AG10803 (cell line): ENCODE results near the gene CKAP2L.

Experiments
- DNase-seq: peaks from one replicate; pipeline ENCODE4 v3.0.0; 2010; ENCODE audit warnings: low read depth
- H3K4me3 ChIP-seq: 2 replicates; pipeline ENCODE4 v1.5.1; 2011; ENCODE audit warnings: mild to moderate bottlenecking, low read length, control low read depth
- TF ChIP-seq, protein P1 (sequence below): conservative IDR thresholded peaks from 2 replicates; pipeline ENCODE4 v1.5.1; 2011; ENCODE audit warnings: mild to moderate bottlenecking, low read length, control low read depth, inconsistent platforms

CKAP2L gene

DNA sequence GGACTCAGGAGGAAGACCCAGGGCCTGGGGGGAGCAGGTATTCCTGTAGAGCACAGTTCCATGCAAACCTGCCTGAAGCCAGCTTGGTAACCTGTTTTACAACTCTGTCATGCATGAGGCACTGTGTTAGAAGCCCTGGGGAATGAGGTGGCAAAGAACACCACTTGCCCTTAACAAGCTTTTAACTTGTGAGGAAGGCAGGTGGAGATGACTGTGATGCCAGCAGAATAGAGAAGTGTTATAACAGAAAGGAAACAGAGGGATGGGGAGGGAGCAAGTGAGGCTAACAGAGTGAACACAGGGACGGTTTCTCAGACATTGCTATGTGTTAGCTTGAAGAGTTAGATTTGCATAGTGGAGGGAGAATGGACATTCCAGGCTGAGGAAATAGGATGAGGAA, 31.4 kb upstream of the CKAP2L start:
- H3K4me3 ChIP-seq, result no peak overlapping the region
- no peak for DNase-seq
- TF ChIP-seq, protein P1, sequence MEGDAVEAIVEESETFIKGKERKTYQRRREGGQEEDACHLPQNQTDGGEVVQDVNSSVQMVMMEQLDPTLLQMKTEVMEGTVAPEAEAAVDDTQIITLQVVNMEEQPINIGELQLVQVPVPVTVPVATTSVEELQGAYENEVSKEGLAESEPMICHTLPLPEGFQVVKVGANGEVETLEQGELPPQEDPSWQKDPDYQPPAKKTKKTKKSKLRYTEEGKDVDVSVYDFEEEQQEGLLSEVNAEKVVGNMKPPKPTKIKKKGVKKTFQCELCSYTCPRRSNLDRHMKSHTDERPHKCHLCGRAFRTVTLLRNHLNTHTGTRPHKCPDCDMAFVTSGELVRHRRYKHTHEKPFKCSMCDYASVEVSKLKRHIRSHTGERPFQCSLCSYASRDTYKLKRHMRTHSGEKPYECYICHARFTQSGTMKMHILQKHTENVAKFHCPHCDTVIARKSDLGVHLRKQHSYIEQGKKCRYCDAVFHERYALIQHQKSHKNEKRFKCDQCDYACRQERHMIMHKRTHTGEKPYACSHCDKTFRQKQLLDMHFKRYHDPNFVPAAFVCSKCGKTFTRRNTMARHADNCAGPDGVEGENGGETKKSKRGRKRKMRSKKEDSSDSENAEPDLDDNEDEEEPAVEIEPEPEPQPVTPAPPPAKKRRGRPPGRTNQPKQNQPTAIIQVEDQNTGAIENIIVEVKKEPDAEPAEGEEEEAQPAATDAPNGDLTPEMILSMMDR, result no peak

DNA sequence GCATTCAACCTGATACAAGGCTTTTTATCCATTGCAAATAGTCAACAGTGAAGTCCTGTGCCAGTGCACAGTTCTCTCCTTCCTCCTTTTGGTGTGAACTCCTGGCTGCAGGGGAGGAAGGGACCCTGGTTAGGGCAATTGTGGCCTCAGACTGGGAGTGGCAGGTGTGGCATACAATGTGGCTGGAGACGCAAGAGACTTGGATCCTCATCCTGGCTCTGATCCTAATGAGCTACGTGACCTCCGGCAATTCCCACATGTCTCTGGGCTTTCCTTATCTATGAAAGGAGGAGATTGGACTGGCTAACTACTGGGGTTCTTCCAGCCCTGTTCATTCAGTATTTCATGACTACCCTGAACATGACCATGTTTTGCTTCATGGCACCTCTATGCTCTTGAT, 30.4 kb upstream of the CKAP2L start:
- TF ChIP-seq, protein P1, result no peak
- no peak for DNase-seq
- H3K4me3 ChIP-seq, result no peak overlapping the region

DNA sequence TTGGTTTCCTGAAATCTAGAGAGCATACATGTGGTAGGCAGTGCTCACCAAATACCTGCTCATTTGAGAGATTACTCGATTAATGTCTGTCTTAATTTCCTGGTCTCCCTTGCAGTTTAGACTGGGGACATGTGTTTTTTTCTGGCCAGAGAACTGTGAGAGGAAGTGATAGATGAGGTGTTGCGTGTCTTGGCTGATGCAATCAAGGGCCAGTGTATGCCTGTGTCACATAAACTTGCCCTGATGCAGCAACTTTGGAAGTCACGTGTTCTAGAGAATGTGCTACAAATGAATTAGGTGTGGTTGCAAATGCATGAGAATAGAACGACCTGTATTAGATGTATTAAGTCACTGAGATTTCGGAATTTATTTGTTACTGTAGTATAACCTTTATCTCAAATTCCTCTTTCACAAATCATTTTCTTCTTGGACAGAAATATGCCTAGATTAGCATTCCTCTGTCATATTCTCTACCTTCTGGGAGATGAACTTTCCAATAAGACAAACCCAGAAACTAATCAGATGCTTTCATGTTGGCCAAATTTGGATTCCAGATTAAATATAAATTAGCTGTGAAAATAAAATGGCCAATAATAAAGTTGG, 29.8 kb upstream of the CKAP2L start:
- H3K4me3 ChIP-seq, result no peak overlapping the region
- TF ChIP-seq, protein P1, result no peak
- peak; percentile 95 for DNase-seq

DNA sequence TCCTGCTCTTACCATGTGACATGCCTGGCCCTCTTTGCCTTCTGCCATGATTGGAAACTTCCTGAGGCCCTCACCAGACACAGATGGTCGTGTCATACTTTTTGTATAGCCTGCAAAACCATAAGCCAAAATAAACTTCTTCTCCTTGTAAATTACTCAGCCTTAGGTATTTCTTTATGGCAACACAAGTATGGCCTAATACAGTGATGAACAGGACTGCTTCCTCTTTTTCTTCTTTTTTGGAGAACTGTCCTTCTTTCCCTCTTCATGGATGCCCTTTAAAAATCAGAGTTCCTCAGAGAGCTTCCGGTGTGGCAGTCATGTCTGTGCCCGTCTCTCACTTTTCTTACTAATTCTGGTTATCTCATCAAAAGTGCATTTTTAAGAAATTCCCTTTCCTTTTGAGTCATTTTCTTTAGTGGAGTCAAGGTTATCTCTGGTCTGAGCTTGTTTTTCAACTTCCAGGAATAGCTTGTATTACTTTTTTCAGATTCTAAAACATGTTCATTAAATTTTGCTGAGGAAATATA, 29.1 kb upstream of the CKAP2L start:
- peak; percentile 46 for DNase-seq
- TF ChIP-seq, protein P1, result no peak
- H3K4me3 ChIP-seq, result no peak overlapping the region

DNA sequence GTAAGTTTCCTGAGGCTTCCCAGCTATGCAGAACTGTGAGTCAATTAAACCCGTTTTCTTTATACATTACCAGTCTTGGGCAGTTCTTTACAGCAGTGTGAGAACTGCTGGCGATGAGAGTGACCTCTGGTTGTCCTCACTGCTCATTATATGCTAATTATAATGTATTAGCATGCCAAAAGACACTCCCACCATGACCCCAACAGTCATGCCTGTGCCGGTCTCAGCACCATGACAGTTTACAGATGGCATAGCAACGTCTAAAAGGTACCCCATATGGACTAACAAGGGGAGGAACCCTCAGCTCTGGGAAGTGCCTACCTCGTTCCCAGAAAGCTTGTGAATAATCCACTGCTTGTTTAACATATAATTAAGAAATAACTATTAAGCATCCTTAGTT, 28.0 kb upstream of the CKAP2L start:
- no peak overlapping the region for H3K4me3 ChIP-seq
- TF ChIP-seq, protein P1, result no peak
- no peak for DNase-seq

DNA sequence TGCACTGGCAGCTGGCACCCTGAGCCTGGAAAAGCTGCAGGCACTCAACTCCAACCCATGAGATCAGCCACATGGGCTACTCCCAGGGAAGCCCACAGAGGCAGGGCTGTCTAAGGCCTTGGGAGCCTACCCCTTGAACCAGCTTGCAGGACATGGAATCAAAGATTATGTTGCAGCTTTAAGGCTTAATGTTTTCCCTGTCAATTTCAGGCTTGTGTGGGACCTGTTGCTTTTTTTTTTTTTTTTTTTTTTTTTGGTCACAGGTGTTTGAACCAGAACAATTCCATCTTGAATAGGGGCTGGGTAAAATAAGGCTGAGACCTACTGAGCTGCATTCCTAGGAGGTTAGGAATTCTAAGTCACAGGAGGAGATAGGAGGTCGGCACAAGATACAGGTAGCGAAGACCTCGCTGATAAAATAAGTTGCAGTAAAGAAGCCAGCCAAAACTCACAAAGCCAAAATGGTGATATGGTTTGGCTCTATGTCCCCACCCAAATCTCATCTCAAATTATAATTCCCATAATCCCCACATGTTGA, 27.4 kb upstream of the CKAP2L start:
- TF ChIP-seq, protein P1, result no peak
- no peak for DNase-seq
- no peak overlapping the region for H3K4me3 ChIP-seq

DNA sequence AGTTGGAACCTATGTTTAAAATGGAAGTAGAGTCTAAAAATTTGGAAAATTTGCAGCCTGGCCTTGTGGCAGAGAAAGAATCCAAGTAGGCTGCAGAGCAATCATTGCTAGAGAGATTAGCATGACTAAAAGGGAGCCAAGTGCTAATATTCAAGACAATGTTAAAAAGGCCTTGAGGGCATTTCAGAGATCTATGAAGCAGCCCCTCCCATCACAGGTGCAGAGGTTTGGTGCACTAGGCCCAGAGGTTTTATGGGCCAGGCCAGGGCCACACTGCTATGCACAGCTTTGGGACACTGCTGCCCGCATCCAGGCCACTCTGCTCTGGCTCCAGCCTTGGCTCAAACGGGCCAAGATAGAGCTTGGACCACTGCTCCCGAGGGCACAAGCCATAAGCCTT, 26.6 kb upstream of the CKAP2L start:
- TF ChIP-seq, protein P1, result no peak

More for the DNA sequence above, 26.6 kb upstream of the CKAP2L start:
- no peak overlapping the region for H3K4me3 ChIP-seq
- no peak for DNase-seq
